GM18867 (cell line): Measurements from ENCODE around the gene TTC34.
"Not testable (repeated sequence)": the region's sequence is repeated elsewhere in the genome, so short reads cannot be mapped to it uniquely, and the experiment has no call there.

Experiments used
- ATAC-seq: cut with Tn5 transposase; IDR thresholded peaks from one replicate; pipeline ENCODE4 v1.9.1; 2021; ENCODE audit warnings: mild to moderate bottlenecking, moderate library complexity; ENCODE audit not compliant: unreplicated experiment

The TTC34 gene

GRCh38 chr1:2778220-2778592 lies 23.3 kb downstream of the TTC34 start:
- no peak for ATAC-seq

- ATAC-seq: no peak
These were observed 23.9 kb downstream of the TTC34 start for GRCh38 chr1:2777424-2778219.

GRCh38 chr1:2775333-2775732 lies 26.2 kb downstream of the TTC34 start:
- ATAC-seq: not testable (repeated sequence)

- ATAC-seq: not testable (repeated sequence)
These were observed 33.4 kb downstream of the TTC34 start for GRCh38 chr1:2768052-2768451.

- ATAC-seq: not testable (repeated sequence)
These were observed 42.1 kb downstream of the TTC34 start for GRCh38 chr1:2759433-2759832.

- not testable (repeated sequence) for ATAC-seq
These were observed 44.0 kb downstream of the TTC34 start for GRCh38 chr1:2757519-2757918.

GRCh38 chr1:2755426-2755825 lies 46.1 kb downstream of the TTC34 start:
- not testable (repeated sequence) for ATAC-seq

GRCh38 chr1:2754597-2754996 lies 46.9 kb downstream of the TTC34 start:
- ATAC-seq: not testable (repeated sequence)

- not testable (repeated sequence) for ATAC-seq
These were observed 49.0 kb downstream of the TTC34 start for GRCh38 chr1:2752503-2752902.

- not testable (repeated sequence) for ATAC-seq
These were observed 49.6 kb downstream of the TTC34 start for GRCh38 chr1:2751866-2752265.

- not testable (repeated sequence) for ATAC-seq
These were observed 50.4 kb downstream of the TTC34 start for GRCh38 chr1:2750766-2751730.

GRCh38 chr1:2750041-2750680 lies 51.3 kb downstream of the TTC34 start:
- not testable (repeated sequence) for ATAC-seq

- not testable (repeated sequence) for ATAC-seq
These were observed 52.9 kb downstream of the TTC34 start for GRCh38 chr1:2748626-2749025.

- not testable (repeated sequence) for ATAC-seq
These were observed 106.7 kb downstream of the TTC34 start for GRCh38 chr1:2694796-2695195.

- ATAC-seq: not testable (repeated sequence)
These were observed 111.3 kb downstream of the TTC34 start for GRCh38 chr1:2690180-2690579.

GRCh38 chr1:2688336-2688665 lies 113.2 kb downstream of the TTC34 start:
- not testable (repeated sequence) for ATAC-seq

- not testable (repeated sequence) for ATAC-seq
These were observed 113.7 kb downstream of the TTC34 start for GRCh38 chr1:2687638-2688335.

- not testable (repeated sequence) for ATAC-seq
These were observed 114.3 kb downstream of the TTC34 start for GRCh38 chr1:2687174-2687591.

- ATAC-seq: not testable (repeated sequence)
These were observed 115.2 kb downstream of the TTC34 start for GRCh38 chr1:2686091-2686863.

GRCh38 chr1:2685671-2686070 lies 115.8 kb downstream of the TTC34 start:
- not testable (repeated sequence) for ATAC-seq
